Adrenal gland (tissue), 12 donors: ENCODE measurements around the gene SERGEF. TPM values are rescaled to one million over a fixed set of nuclear protein-coding genes. Genes with fewer than 3 reads are reported as not detected.

Source experiments
- DNase-seq, 7 donors: peaks; one replicate each; pipeline ENCODE4 v3.0.0-alpha.2; 2019 to 2020
- H3K27ac ChIP-seq, 5 donors: fragments of 200-600 bp; sonication (generic) in 4 of 5; 1 replicate in 3 of 5; 2 replicates in 2 of 5; pipeline versions ENCODE4 v1.5.1 to v1.8.0; 2016 to 2020; ENCODE audit warnings: mild to moderate bottlenecking in 1 of 5
- H3K27me3 ChIP-seq: fragments of 200-600 bp; 2 replicates; pipeline ENCODE4 v1.8.0; 2021
- H3K36me3 ChIP-seq, 2 donors: fragments of 200-600 bp; replicated peaks in 1 of 2; 1 replicate in 1 of 2; 2 replicates in 1 of 2; pipeline versions ENCODE4 v1.5.1 to v1.8.0; 2018 to 2022
- H3K4me1 ChIP-seq, 2 donors: fragments of 200-600 bp; replicated peaks in 1 of 2; 1 replicate in 1 of 2; 2 replicates in 1 of 2; pipeline versions ENCODE4 v1.5.1 to v1.8.0; 2018 to 2021
- H3K4me3 ChIP-seq, 4 donors: fragments of 200-600 bp; sonication (generic) in 3 of 4; one replicate each; pipeline ENCODE4 v1.5.1; 2016 to 2018
- H3K9me3 ChIP-seq, 3 donors: fragments of 200-600 bp; sonication (generic) in 1 of 3; replicated peaks in 1 of 3; 1 replicate in 2 of 3; 2 replicates in 1 of 3; pipeline versions ENCODE4 v1.5.1 to v1.8.0; 2016 to 2021
- CTCF ChIP-seq, 6 experiments: fragments of 450-650 bp in 4 of 6; fragments of 200-600 bp in 2 of 6; sonication (generic) in 1 of 6; IDR thresholded peaks; 1 replicate in 5 of 6; 2 replicates in 1 of 6; pipeline versions ENCODE4 v1.5.1 to v1.8.0; 2016 to 2021; ENCODE audit warnings: antibody characterized with exemption in 6 of 6, mild to moderate bottlenecking in 2 of 6, moderate library complexity in 1 of 6
- POLR2A ChIP-seq, 2 donors: fragments of 450-650 bp; IDR thresholded peaks; one replicate each; pipeline ENCODE4 v1.6.1; 2017; ENCODE audit warnings: antibody characterized with exemption in 2 of 2, mild to moderate bottlenecking in 2 of 2, moderate library complexity in 1 of 2
- WGBS, 4 donors: extraction: QIAGEN DNeasy Blood & Tissue Kit in 2 of 4; methylation state at CpG; one replicate each; pipeline versions ENCODE4 v1.1.5 to v1.1.7; 2013 to 2017; 5-methylcytosine and 5-hydroxymethylcytosine counted together
- intact Hi-C, 2 donors: fragments of 100-400 bp; cut with DNase I; formaldehyde crosslinking; loops; one replicate each; pipeline versions ENCODE4 v1.14.1 to v1.15.0; 2022 to 2023
- polyA plus RNA-seq, 3 donors: library from polyadenylated mRNA; stranded (reverse); fragments of 200-250 nt in 2 of 3; fragments of 350-450 nt in 1 of 3; fragmentation: Illumina TruSeq in 1 of 3; extraction: RNeasy Lipid Tissue Mini Kit (QIAGEN cat#74804) in 1 of 3; gene quantifications; one replicate each; pipeline ENCODE4 v1.2.3, GENCODE V29; 2013 to 2014
- total RNA-seq, 9 donors: library from RNA; depleted of rRNA in 4 of 9; stranded (reverse); fragments of >200 nt in 4 of 9; fragments of 120-200 nt in 1 of 9; fragmentation: NEBNext Ultra II Directional in 1 of 9; extraction: Animal tissue kit (Norgen Biotek cat#: 25700) in 1 of 9; gene quantifications; one replicate each; pipeline versions ENCODE4 v1.1.0 to v1.2.4, GENCODE V29; 2013 to 2023
- donor health status: healthy with polysubstance abuse.
- donor health status: Bipolar disorder and iron deficiency.
- donor health status: DM: yes; HTN: yes; CAD: no.
- donor health status: DM: no; HTN: no; CAD: no.
- donor health status: DM: no; HTN: no; CAD: no.
- donor health status: DM: yes; HTN: yes; CAD: no.

The SERGEF gene
- total and polyA plus RNA-seq, 12 donors = 21.7 to 216 (median 38.4) TPM

GRCh38 chr11:17939542-17939941 is 73.3 kb downstream of the SERGEF start:
- Histone ChIP-seq H3K27ac (no peak overlapping the region), H3K27me3 (no peaks in the 10 kb centered on the region), H3K4me1 (no peaks in the 10 kb centered on the region), H3K36me3 (no peaks in the 10 kb centered on the region), H3K4me3 (no peak overlapping the region), H3K9me3 (no peaks in the 10 kb centered on the region)
- no peak for DNase-seq
- TF ChIP-seq CTCF (IDR thresholded peaks at IDR 0.05) (no peak), POLR2A (IDR thresholded peaks at IDR 0.05) (no peak)
- intact Hi-C loops = no loop called here
- WGBS, 4 donors = 85 to 92% (median 87%) methylated on average over 1 of the region's 1 CpG

GRCh38 chr11:17936790-17937189 is 76.1 kb downstream of the SERGEF start:
- Histone ChIP-seq H3K4me3 (no peak overlapping the region), H3K27me3 (no peaks in the 10 kb centered on the region), H3K36me3 (no peaks in the 10 kb centered on the region), H3K27ac (no peak overlapping the region), H3K9me3 (no peaks in the 10 kb centered on the region), H3K4me1 (no peaks in the 10 kb centered on the region)
- TF ChIP-seq POLR2A (IDR thresholded peaks at IDR 0.05) (no peak), CTCF (IDR thresholded peaks at IDR 0.05) (no peak)
- DNase-seq = no peak
- intact Hi-C loops = no loop called here
- WGBS, 4 donors = 93 to 100% (median 98%) methylated on average over 1 of the region's 1 CpG

- 93 to 100% (median 98%) methylated on average over 1 of the region's 1 CpG for WGBS, 4 donors
- H3K27ac ChIP-seq = no peak overlapping the region
- intact Hi-C loops = no loop called here
- TF ChIP-seq POLR2A (IDR thresholded peaks at IDR 0.05) = no peak
- TF ChIP-seq CTCF (IDR thresholded peaks at IDR 0.05) = no peak
- H3K4me3 ChIP-seq = no peak overlapping the region
- no peaks in the 10 kb centered on the region for H3K36me3 ChIP-seq
- H3K9me3 ChIP-seq = no peaks in the 10 kb centered on the region
- no peaks in the 10 kb centered on the region for H3K4me1 ChIP-seq
- no peaks in the 10 kb centered on the region for H3K27me3 ChIP-seq
- DNase-seq = no peak
Observed at GRCh38 chr11:17934194-17934593, 78.7 kb downstream of the SERGEF start.

- intact Hi-C loops = no loop called here
- Histone ChIP-seq H3K4me1 (no peaks in the 10 kb centered on the region), H3K36me3 (no peaks in the 10 kb centered on the region), H3K27me3 (no peaks in the 10 kb centered on the region), H3K4me3 (no peak overlapping the region), H3K27ac (no peak overlapping the region), H3K9me3 (no peaks in the 10 kb centered on the region)
- no peak for DNase-seq
- WGBS, 4 donors = 89 to 96% (median 95%) methylated on average over 1 of the region's 1 CpG
- TF ChIP-seq POLR2A (IDR thresholded peaks at IDR 0.05) = no peak
- no peak for TF ChIP-seq CTCF (IDR thresholded peaks at IDR 0.05)
Observed at GRCh38 chr11:17933708-17934107, 79.1 kb downstream of the SERGEF start.
